GM04503 (cell line): ENCODE measurements around the gene WDR1.

Experiments
- DNase-seq: peaks from one replicate; pipeline ENCODE4 v3.0.0-alpha.2; 2012; ENCODE audit warnings: low read depth

The WDR1 gene

GRCh38 chr4:10113362-10114047 lies 3.1 kb downstream of the WDR1 start:
- DNase-seq: no peak

- DNase-seq: no peak
Observed at GRCh38 chr4:10112658-10113284, 3.8 kb downstream of the WDR1 start.

GRCh38 chr4:10111067-10111801 lies 5.4 kb downstream of the WDR1 start:
- DNase-seq: no peak

- no peak for DNase-seq
Observed at GRCh38 chr4:10109995-10110670, 6.5 kb downstream of the WDR1 start.

GRCh38 chr4:10108818-10109783 lies 7.5 kb downstream of the WDR1 start:
- DNase-seq: no peak

GRCh38 chr4:10108391-10108790 lies 8.2 kb downstream of the WDR1 start:
- no peak for DNase-seq

- DNase-seq: no peak
Observed at GRCh38 chr4:10107111-10108091, 9.2 kb downstream of the WDR1 start.

- DNase-seq: peak; percentile 92
Observed at GRCh38 chr4:10106421-10107039, 10.1 kb downstream of the WDR1 start.

GRCh38 chr4:10105920-10106319 lies 10.7 kb downstream of the WDR1 start:
- no peak for DNase-seq

- DNase-seq: no peak
Observed at GRCh38 chr4:10105421-10105820, 11.2 kb downstream of the WDR1 start.

- no peak for DNase-seq
Observed at GRCh38 chr4:10104991-10105276, 11.7 kb downstream of the WDR1 start.

- no peak for DNase-seq
Observed at GRCh38 chr4:10104211-10104990, 12.2 kb downstream of the WDR1 start.

GRCh38 chr4:10102474-10103332 lies 13.9 kb downstream of the WDR1 start:
- no peak for DNase-seq

- no peak for DNase-seq
Observed at GRCh38 chr4:10101671-10102473, 14.7 kb downstream of the WDR1 start.

- DNase-seq: no peak
Observed at GRCh38 chr4:10100734-10101216, 15.8 kb downstream of the WDR1 start.

GRCh38 chr4:10099499-10100325 lies 16.9 kb downstream of the WDR1 start:
- no peak for DNase-seq
